Measurements from ENCODE around the gene GINM1.

GINM1 gene

GRCh38 chr6:149600508-149600907 lies 34.3 kb downstream of the GINM1 start:
- DNase-seq = no peak

GRCh38 chr6:149608381-149608982 lies 42.3 kb downstream of the GINM1 start:
- no peak for DNase-seq

- DNase-seq = no peak
Observed at GRCh38 chr6:149614337-149614736, 48.2 kb downstream of the GINM1 start.

- DNase-seq = no peak
Observed at GRCh38 chr6:149615805-149616204, 49.6 kb downstream of the GINM1 start.

- no peak for DNase-seq
Observed at GRCh38 chr6:149627672-149628071, 61.5 kb downstream of the GINM1 start.

GRCh38 chr6:149628875-149629510 lies 62.8 kb downstream of the GINM1 start:
- DNase-seq = no peak

- no peak for DNase-seq
Observed at GRCh38 chr6:149634315-149634714, 68.1 kb downstream of the GINM1 start.

- no peak for DNase-seq
Observed at GRCh38 chr6:149636124-149636523, 69.9 kb downstream of the GINM1 start.

Data from activated effector memory CD4-positive, alpha-beta T cell treated with Interleukin-2 at 50 U/mL for 16 hours (primary cell).